Measurements from ENCODE around the gene NKAPL. TPM values are rescaled to one million over a fixed set of nuclear protein-coding genes. Genes with fewer than 3 reads are reported as not detected.

The NKAPL gene
- total and polyA plus RNA-seq, 4 experiments from 2014 or later, result 0.15 to 0.33 TPM; not detected in 2

DNA sequence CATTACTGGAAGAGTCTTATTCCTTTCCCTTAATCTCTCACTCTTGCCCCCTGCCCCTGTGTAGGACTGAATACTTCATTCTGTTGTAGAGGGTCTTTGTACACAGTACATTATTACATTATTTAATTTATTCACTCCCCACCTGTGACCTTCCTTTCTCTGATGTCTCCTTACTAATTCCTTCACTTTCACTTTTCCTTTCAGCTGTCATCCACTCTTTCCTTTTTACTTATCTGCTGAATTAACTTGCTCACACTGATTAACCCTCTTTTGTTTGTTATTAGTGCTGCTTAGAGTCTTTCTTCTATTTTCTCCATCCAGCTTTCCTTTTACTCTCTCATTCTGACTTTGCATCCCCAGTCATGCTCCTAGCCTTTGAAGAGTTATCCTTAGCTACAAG lies 15.8 kb downstream of the NKAPL start:
- ChIA-PET CTCF (ENCODE audit: partially characterized antibody) (interaction anchor here (1.3 to 1.8 kb wide), 2 partner anchors 8 to 81 kb away, joined by 4 to 7 read pairs; partner anchors contain the start of gene ZSCAN26), POLR2A (ENCODE audit: partially characterized antibody) (no interaction called here)
- Mint-ChIP-seq H3K27ac (peak overlapping the region in 3 of 7 donors; percentile 7 to 85 (median 54)), H3K36me3 (peaks cover 47 to 69% of the 10 kb centered on the region in 2 donors), H3K4me1 (peaks cover 4 to 15% (median 5%) of the 10 kb centered on the region in 4 donors), H3K9me3 (peaks cover 0 to 5% (median 0%) of the 10 kb centered on the region in 8 donors), H3K27me3 (no peaks in the 10 kb centered on the region), H3K4me3 (no peak overlapping the region)
- Histone ChIP-seq H3K27ac (ENCODE audit: low read depth, low read length) (no peak overlapping the region), H3K9me3 (ENCODE audit: control insufficient read depth in 1 of 2, low read length in 2 of 2) (no peaks in the 10 kb centered on the region), H3K36me3 (ENCODE audit: insufficient read depth, low read length) (peaks cover 46% of the 10 kb centered on the region), H3K4me3 (ENCODE audit: low read length in 2 of 2) (no peak overlapping the region), H3K27me3 (ENCODE audit: insufficient read depth, low read length) (no peaks in the 10 kb centered on the region), H3K4me1 (ENCODE audit: insufficient read depth, low read length) (no peaks in the 10 kb centered on the region)
- intact Hi-C loops (cut with micrococcal nuclease), result no loop called here
- DNase-seq, result no peak

DNA sequence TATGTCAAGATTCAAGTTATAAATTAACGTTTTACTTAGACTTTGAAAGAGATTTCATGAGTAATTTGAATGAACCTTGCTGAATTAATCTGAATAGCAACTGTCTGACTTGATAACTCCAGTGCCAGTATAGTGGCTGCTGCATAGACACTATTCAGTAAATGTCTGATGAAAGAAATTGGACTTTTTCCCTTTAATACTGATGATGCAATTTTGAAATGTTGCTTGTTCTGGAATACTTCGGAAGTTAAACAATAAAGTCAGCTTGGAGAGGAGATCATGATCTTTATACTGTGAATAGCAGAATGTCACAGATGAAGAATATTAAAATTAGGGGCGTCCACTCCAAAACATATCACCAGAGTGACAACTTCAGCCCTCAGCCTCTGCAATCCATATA lies 18.6 kb downstream of the NKAPL start:
- ChIA-PET POLR2A (ENCODE audit: partially characterized antibody) (interaction anchor here (0.6 to 1.4 kb wide), 3 partner anchors 10 to 70 kb away, joined by 3 to 4 read pairs (median 3); partner anchors contain the start of genes ZKSCAN4 and ZSCAN26), CTCF (ENCODE audit: partially characterized antibody) (no interaction called here)
- no peak overlapping the region for H3K27ac Mint-ChIP-seq
- Histone ChIP-seq H3K27me3 (ENCODE audit: insufficient read depth, low read length) (no peaks in the 10 kb centered on the region), H3K4me1 (ENCODE audit: insufficient read depth, low read length) (peaks cover 6% of the 10 kb centered on the region), H3K4me3 (ENCODE audit: low read length in 2 of 2) (no peak overlapping the region), H3K36me3 (ENCODE audit: insufficient read depth, low read length) (peaks cover 34% of the 10 kb centered on the region), H3K27ac (ENCODE audit: low read depth, low read length) (no peak overlapping the region), H3K9me3 (ENCODE audit: control insufficient read depth in 1 of 2, low read length in 2 of 2) (no peaks in the 10 kb centered on the region)
- DNase-seq, result no peak
- no peak overlapping the region for H3K4me3 Mint-ChIP-seq
- intact Hi-C loops (cut with micrococcal nuclease), result no loop called here
- peaks cover 0 to 6% (median 2%) of the 10 kb centered on the region in 8 donors for H3K9me3 Mint-ChIP-seq
- H3K36me3 Mint-ChIP-seq, result peaks cover 36 to 52% of the 10 kb centered on the region in 2 donors
- peaks cover 10 to 11% of the 10 kb centered on the region in 2 donors for H3K27me3 Mint-ChIP-seq
- peaks cover 7 to 14% (median 9%) of the 10 kb centered on the region in 4 donors for H3K4me1 Mint-ChIP-seq

DNA sequence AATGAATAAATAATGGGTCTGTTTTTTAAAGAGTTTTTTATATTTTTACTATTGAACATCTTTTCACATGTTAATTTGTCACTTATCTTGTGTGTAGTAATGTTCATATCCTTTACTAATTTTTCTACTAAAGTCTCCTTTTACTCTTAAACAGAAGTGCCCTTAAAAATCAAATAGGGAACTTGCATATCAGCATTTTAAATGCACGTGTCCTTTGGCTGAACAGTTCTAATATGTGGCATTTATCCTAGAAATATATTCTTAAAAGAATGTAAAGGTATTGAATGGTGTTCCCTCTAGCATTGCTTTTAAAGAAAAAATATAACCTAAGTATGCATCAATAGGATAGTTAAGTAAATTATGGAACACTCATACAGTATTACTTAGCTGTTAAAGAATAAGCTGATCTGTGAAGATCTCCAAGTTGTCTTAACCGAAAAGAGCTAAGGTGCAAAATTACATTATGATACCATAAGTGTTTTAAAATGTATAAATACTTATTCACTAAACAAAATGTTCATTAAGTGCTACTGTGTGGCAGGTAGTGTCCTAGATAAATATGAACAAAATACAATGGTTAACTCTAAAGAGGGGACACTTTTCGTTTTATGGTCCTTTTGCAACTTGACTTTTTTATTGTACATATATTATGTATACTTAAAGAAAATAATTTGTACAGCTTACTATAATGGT lies 21.6 kb downstream of the NKAPL start:
- CTCF ChIA-PET (ENCODE audit: partially characterized antibody), result interaction anchor here (1.2 to 2.4 kb wide), 3 partner anchors 28 to 176 kb away, joined by 3 to 10 read pairs (median 3); no protein-coding TSS in a partner anchor
- Histone ChIP-seq H3K4me1 (ENCODE audit: insufficient read depth, low read length) (peaks cover 6% of the 10 kb centered on the region), H3K36me3 (ENCODE audit: insufficient read depth, low read length) (peaks cover 12% of the 10 kb centered on the region), H3K27me3 (ENCODE audit: insufficient read depth, low read length) (no peaks in the 10 kb centered on the region), H3K9me3 (ENCODE audit: control insufficient read depth in 1 of 2, low read length in 2 of 2) (no peaks in the 10 kb centered on the region), H3K4me3 (ENCODE audit: low read length in 2 of 2) (no peak overlapping the region), H3K27ac (ENCODE audit: low read depth, low read length) (no peak overlapping the region)
- Mint-ChIP-seq H3K4me1 (peaks cover 4 to 8% (median 7%) of the 10 kb centered on the region in 4 donors), H3K27me3 (peaks cover 16 to 31% of the 10 kb centered on the region in 2 donors), H3K4me3 (peak overlapping the region in 6 of 8 donors; percentile 63 to 78 (median 75)), H3K27ac (no peak overlapping the region), H3K36me3 (peaks cover 23 to 25% of the 10 kb centered on the region in 2 donors), H3K9me3 (peaks cover 0 to 14% (median 3%) of the 10 kb centered on the region in 8 donors)
- no peak for DNase-seq
- POLR2A ChIA-PET (ENCODE audit: partially characterized antibody), result interaction anchor here (1.0 to 1.9 kb wide), 2 partner anchors 13 to 29 kb away, joined by 6 to 15 read pairs; partner anchors contain the start of genes ZKSCAN4 and ZSCAN26
- intact Hi-C loops (cut with micrococcal nuclease), result no loop called here

DNA sequence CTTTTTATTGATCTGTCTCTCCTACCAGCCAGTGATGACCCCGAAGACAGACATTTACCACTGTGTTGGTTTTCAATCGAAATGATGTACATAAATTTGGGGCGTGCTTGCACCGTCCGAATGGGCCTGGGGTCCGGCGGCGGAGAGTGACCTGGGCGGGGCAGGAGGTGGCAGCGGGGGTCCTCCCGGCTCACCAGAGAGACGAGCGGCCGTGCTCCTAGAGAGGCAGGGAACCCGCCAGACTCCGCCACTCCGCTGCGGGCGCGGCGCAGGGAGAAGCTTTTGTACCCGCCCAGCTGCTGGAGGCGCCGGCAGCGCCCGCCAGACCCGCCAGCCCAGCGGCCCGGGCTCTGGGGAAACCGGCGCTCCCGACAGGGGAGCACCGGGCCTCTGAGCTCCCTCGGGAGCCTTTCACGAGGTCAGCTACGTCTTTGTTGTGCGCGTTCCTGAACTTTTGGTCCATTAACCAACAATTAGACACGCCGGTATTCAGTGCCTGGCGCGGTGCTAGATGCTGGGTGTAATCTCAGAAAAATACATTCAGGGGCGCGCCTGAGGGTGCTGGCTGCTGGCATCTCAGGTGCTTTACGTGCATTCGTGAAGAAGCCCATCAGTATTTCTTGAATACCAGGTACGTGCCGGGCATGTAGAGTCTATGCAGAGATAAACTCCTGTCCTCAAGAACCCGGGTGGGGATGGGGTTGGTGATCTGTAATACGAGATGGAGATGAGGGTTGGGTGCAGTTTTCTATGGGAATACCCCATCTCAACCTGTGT lies 22.4 kb downstream of the NKAPL start, which contains the start of gene PGBD1:
Gene PGBD1, plus strand, starts transcription at position 285 of the 777 bp plus-strand sequence. CDS start 2,242 bp downstream, outside the sequence.
- peaks cover 4 to 8% (median 7%) of the 10 kb centered on the region in 4 donors for H3K4me1 Mint-ChIP-seq
- Histone ChIP-seq H3K9me3 (ENCODE audit: control insufficient read depth in 1 of 2, low read length in 2 of 2) (no peaks in the 10 kb centered on the region), H3K27ac (ENCODE audit: low read depth, low read length) (no peak within 1 kb of the TSS), H3K4me3 (ENCODE audit: low read length in 2 of 2) (peak within 1 kb of the TSS in 1 of 2 donors; percentile 37), H3K36me3 (ENCODE audit: insufficient read depth, low read length) (peaks cover 5% of the 10 kb centered on the region), H3K27me3 (ENCODE audit: insufficient read depth, low read length) (no peaks in the 10 kb centered on the region), H3K4me1 (ENCODE audit: insufficient read depth, low read length) (peaks cover 6% of the 10 kb centered on the region)
- peaks cover 16 to 31% of the 10 kb centered on the region in 2 donors for H3K27me3 Mint-ChIP-seq
- peaks cover 0 to 14% (median 3%) of the 10 kb centered on the region in 8 donors for H3K9me3 Mint-ChIP-seq
- peak within 1 kb of the TSS; percentile 63 to 79 (median 75) for H3K4me3 Mint-ChIP-seq
- peak in 4 of 5 donors; percentile 18 to 40 (median 27) for DNase-seq
- ChIA-PET POLR2A (ENCODE audit: partially characterized antibody) (interaction anchor here (1.0 to 1.9 kb wide), 2 partner anchors 14 to 29 kb away, joined by 6 to 15 read pairs; partner anchors contain the start of genes ZKSCAN4 and ZSCAN26), CTCF (ENCODE audit: partially characterized antibody) (interaction anchor here (1.2 to 2.4 kb wide), 2 partner anchors 28 to 74 kb away, joined by 3 to 10 read pairs; no protein-coding TSS in a partner anchor)
- peak within 1 kb of the TSS in 1 of 7 donors; percentile 28 for H3K27ac Mint-ChIP-seq
- intact Hi-C loops (cut with micrococcal nuclease), result no loop called here
- H3K36me3 Mint-ChIP-seq, result peaks cover 17 to 25% of the 10 kb centered on the region in 2 donors

DNA sequence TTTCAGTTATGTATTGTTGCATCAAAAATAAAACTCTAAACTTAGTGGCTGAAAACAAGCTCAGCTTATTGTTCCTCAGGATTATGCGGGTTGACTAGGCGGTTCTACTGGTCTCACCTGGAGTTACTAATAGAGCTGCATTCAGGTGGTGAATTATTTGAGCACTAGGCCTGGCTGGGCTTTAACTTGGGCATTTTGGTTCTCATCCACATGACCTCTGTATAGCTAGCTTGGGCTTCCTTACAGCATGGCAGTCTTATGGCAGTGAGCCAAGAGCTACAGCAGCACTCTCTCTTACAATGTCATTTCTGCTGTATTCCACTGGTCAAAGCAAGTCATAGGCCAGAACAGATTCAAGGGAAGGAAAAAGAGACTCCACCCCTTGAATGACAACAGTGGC lies 23.8 kb downstream of the NKAPL start:
- Mint-ChIP-seq H3K9me3 (peaks cover 0 to 14% (median 3%) of the 10 kb centered on the region in 8 donors), H3K36me3 (peaks cover 2 to 34% of the 10 kb centered on the region in 2 donors), H3K4me3 (peak overlapping the region in 2 of 8 donors; percentile 56 to 64), H3K27ac (no peak overlapping the region), H3K27me3 (peaks cover 16 to 39% of the 10 kb centered on the region in 2 donors), H3K4me1 (peaks cover 4 to 8% (median 7%) of the 10 kb centered on the region in 4 donors)
- H3K27ac ChIP-seq (ENCODE audit: low read depth, low read length), result no peak overlapping the region
- H3K4me3 ChIP-seq (ENCODE audit: low read length in 2 of 2), result no peak overlapping the region
- no peaks in the 10 kb centered on the region for H3K9me3 ChIP-seq (ENCODE audit: control insufficient read depth in 1 of 2, low read length in 2 of 2)
- H3K4me1 ChIP-seq (ENCODE audit: insufficient read depth, low read length), result peaks cover 6% of the 10 kb centered on the region
- no peaks in the 10 kb centered on the region for H3K27me3 ChIP-seq (ENCODE audit: insufficient read depth, low read length)
- ChIA-PET CTCF (ENCODE audit: partially characterized antibody) (interaction anchor here (0.6 to 2.3 kb wide), 2 partner anchors 73 to 1131 kb away, joined by 4 to 5 read pairs; no protein-coding TSS in a partner anchor), POLR2A (ENCODE audit: partially characterized antibody) (interaction anchor here (0.6 kb wide), 1 partner anchor 16 kb away, joined by 4 read pairs; the partner anchor contains the start of gene ZSCAN26)
- H3K36me3 ChIP-seq (ENCODE audit: insufficient read depth, low read length), result no peaks in the 10 kb centered on the region
- intact Hi-C loops (cut with micrococcal nuclease), result no loop called here
- no peak for DNase-seq

DNA sequence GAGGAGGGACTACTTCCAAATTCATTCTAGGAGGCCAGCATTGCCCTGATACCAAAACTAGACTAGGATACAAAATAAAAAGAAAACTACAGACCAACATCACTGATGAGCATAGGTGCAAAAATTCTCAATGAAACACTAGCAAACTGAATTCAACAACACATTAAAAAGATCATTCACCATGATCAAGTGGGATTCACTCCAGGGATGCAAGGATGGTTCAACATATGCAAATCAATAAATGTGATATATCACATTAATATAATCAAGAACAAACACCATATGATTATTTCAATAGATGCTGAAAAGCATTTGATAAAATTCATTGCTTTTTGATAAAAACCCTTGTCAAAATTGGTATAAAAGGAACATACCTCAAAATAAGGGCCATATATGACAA lies 32.5 kb downstream of the NKAPL start:
- Mint-ChIP-seq H3K4me1 (no peaks in the 10 kb centered on the region), H3K27me3 (peaks cover 0 to 9% of the 10 kb centered on the region in 2 donors), H3K4me3 (no peak overlapping the region), H3K36me3 (peaks cover 0 to 20% of the 10 kb centered on the region in 2 donors), H3K27ac (no peak overlapping the region), H3K9me3 (no peaks in the 10 kb centered on the region)
- ChIA-PET POLR2A (ENCODE audit: partially characterized antibody) (no interaction called here), CTCF (ENCODE audit: partially characterized antibody) (no interaction called here)
- no peaks in the 10 kb centered on the region for H3K27me3 ChIP-seq (ENCODE audit: insufficient read depth, low read length)
- H3K9me3 ChIP-seq (ENCODE audit: control insufficient read depth in 1 of 2, low read length in 2 of 2), result no peaks in the 10 kb centered on the region
- H3K4me3 ChIP-seq (ENCODE audit: low read length in 2 of 2), result no peak overlapping the region
- no peak for DNase-seq
- H3K27ac ChIP-seq (ENCODE audit: low read depth, low read length), result no peak overlapping the region
- no peaks in the 10 kb centered on the region for H3K36me3 ChIP-seq (ENCODE audit: insufficient read depth, low read length)
- intact Hi-C loops (cut with micrococcal nuclease), result no loop called here
- H3K4me1 ChIP-seq (ENCODE audit: insufficient read depth, low read length), result no peaks in the 10 kb centered on the region
